Stimulated activated CD4-positive, alpha-beta T cell treated with anti-CD3 and anti-CD28 coated beads, Interleukin-1b, Interleukin-23, amount 100 ng/mL, for 4 hours (primary cell): Measurements from ENCODE around the gene INSR.

Source experiments
- DNase-seq, 2 donors: peaks; one replicate each; pipeline ENCODE4 v3.0.0-alpha.2; 2020; ENCODE audit warnings: low read depth in 2 of 2

Gene INSR

DNA sequence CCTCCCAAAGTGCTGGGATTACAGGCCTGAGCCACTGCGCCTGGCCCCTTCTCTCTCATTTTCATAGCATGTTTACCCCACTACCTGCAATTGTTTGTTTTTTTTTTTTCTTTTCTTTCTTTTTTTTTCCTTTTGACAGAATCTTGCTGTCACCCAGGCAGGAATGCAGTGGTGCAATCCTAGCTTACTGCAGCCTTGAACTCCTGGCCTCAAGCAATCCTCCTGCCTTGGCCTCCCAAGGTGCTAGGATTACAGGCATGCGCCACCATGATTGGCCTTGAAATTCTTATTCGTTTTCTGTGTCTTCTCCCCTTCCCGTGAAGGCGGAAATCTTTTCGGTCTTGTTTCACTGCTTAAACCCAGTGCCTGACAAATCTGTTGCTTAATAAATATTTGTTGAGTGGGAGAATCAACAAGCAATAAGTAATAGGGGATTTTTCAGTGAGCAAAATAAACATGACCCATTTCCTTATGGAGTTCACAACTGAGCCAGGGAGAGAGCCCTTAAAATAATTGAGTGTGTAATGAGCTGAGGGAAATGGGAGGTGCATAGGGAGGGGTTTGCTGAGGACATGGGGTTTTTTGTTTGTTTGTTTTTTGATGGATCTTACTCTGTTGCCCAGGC is 1.8 kb upstream of the INSR start:
- no peak for DNase-seq

DNA sequence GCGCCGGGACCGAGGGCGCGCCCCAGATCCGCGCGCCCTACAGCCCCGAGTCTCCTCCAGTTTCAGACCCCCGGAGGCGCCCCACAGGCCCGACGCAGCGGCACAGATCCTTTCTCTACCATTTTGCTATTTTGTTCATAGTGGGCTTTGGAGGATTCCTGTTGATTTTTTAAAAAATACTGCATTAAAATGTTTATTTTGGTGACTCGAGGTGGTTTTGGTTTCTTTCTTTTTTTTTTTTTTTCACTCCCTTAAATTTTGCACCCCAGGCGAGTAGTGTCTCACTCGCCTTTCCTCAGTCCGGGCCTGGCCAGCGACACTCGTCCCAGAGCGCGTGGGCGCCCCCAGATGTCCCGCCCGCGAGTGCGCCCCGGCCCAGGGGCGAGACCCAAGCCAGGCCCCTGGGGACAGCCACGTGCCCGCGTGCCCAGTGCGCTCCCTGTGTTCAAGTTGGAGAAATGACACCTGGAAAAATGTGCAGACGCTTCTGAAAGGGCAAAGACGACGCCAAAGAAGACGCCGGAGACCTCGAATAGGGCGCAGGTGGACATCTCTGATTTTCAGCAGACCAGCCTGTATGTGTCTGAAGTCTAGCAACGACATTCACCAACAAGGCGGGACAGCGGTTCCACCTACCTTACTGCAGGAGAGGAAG is 471 bp upstream of the INSR start:
- no peak for DNase-seq

DNA sequence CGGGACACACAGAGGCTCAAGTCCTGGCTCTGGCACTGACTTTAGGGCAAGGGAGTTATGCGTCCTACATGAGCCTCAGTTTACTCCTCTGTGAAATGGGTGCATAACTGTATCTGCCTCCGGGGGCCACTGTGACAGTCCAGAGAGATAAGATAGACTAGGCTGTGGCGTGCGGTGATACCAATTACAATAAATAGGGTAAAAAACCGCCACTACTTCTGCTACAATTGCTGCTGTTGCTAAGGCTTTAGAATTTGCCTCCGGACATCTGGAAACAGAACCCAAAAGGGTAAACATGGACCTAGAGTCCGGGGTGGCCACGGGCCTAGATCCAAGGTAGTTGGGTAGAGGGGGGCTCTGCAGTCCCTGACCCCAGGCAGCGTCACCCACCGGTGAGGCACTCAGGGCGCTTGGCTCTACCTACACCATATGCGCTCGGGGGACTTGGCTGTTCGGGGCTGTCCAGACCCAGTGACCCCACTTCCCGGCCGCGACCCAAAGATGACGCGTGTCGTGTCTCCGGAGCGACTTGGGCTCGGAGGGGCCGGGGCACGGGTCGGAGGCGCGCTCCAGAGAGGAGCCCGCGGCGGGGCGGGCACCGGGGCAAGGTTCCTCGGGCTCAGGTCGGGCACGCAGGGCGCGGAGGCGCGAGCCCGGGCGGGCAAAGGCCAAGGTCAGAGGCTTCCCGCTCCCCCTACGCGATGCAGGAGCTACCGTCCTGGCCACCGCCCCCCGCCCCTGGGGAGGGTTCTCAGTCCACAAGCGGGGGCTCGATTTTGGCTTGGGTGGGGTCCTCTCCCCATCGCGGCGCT is 1.1 kb downstream of the INSR start:
- DNase-seq = no peak

DNA sequence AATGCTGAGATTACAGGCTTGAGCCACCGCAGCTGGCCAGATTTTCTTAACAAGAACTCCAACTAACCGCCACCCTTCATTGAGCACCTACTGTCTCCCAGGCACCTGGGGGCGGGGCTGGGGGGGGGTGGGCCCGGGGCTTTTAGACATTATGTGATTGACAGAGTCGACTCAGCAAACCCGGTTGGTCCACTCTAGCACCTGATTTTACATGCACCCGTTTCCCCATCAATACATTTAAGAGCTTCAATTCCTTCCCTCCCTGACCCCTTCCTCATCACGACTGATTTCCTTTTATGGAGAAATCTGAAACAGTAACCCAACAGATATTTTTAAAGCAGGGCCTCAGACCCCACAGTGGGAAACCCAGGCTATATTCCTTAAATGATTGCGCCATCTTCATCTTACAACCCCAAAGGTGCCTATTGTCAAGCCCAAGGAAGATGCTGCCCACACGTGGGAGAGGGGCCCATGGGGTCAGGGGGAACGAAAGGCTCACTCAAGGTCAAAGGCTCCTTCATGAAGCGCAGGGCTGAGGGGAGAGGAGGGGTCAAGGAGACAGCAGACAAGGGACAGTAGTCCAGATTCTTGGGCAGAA is 1.8 kb downstream of the INSR start:
- no peak for DNase-seq

DNA sequence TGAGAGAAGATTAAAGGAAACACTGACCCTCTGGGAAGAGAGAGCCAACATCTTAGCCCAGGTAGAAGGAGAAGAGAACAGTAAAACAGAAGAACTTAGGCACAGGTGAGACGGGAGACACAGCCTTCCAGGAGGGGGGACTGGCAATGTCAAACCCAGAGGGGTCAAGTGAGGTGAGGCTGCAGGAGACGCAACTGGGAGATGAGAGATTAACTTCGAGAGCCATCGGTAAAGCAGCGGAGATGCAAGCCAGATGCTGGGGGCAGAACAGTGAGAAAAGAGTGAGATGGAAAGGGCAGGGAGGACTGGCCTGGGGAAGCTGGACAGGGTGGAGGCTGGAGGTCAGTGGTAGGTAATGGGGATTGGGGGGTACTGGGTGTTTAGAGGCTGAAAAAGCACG is 5.2 kb downstream of the INSR start:
- no peak for DNase-seq

DNA sequence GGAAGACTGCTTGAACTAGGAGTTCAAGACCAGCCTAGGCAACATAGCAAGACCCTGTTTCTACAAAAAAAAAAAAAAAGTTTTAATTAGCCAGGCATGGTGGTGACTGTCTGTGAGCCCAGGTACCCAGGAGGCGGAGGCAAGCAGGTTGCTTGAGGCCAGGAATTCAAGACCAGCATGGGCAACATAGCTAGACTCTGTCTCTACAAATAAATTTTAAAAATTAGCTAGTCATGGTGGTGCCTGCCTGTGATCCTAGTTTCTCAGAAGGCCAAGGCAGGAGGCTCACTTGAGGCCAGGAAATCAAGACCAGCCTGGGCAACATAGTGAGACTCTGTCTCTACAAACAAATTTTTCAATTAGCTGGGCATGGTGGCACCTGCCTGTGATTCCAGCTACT is 6.1 kb downstream of the INSR start:
- no peak for DNase-seq

DNA sequence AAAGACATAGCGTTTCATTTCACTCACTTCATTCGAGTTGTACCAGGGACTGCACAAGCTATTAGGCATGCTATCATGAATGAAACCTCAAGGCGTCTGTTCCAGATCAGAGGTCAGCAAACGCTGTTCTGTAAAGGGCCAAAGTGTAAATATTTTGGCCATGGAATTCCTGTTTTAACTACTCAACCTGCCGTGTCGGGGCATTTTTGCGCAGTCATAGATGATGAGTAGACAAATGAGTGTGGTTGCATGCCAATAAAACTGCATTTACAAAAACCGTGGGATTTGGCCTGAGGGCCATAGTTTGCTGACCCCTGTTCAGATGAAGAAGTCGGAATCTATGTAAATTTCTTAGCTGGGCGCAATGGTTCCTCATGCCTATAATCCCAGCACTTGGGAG is 6.5 kb downstream of the INSR start:
- DNase-seq = no peak

DNA sequence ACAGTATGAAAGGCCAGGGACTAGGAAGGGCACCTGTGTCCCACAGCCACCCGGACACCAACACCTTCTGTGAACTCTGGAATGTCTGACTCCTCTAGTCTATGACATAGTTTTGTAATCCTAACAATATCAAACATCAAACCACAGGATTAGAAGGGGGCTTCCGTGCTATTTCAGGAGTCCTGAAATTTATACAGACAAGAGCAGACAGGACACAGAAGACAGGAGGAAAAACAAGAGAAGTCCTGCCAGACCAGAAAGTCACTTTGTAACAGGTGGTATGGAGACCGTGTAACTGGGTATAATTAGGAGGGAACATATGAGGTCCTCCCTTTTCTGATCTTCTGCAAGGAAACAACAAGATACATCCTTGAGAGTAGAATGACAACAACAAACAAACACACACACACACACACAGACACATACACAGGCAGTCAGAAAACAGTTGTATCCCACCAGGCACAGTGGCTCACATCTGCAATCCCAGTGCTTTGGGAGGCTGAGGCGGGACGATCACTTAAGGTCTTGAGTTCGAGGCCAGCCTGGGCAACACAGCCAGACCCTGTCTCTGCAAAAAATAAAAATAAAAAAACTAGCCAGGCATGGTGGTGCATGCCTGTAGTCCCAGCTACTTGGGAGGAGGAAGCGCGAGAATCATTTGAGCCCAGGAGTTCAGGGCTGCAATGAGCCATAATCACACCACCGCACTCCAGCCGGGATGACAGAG is 13.1 kb downstream of the INSR start:
- DNase-seq = no peak

DNA sequence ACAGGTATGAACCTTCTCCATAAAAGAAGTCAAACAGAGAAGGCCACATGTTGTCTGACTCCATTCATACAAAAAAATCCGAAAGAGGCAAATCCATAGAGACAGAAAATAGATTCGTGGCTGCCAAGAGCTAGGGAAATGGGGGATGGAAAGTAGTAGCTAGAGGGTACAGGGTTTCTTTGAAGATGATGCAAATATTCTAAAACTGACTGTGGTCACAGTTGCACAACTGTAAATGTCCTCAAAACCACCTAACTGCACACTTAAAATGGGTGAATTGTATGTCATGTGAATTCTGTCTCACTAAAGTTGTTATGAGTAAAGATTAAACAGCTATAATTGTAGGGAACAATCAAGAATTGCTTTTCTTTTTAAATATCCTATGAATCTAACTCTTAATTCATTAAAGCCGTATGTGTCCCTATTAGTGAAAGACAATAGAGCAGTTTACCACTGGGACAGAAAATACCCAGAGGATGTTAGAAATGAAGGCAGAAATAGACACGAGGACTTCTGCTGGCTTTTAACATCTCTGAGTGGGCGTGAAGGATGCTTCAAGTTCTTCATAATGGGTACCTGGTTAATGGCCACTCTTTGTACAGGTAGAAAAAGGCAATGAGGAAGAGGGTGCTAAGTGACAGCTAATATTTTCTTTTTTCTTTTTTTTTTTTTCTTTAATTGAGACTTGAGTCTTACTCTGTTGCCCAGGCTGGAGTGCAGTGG is 21.2 kb downstream of the INSR start:
- no peak for DNase-seq

DNA sequence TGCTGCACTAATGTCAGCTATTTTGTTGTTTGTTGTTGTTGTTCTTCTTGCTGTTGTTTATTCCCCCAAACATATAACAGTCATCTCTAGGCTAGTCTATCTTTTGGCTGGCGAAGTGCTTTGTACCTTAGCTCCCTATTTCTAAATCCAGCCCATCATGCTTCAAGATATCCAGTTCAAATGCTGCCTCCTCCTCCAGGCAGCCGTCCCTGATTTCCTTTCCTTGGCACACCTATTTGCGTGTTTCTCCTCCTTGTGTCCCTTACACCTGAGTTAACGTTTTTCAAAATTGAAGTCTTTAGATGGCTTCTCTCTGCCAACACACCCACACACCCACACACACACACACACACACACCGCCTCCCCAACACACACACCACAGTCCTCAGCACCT is 25.5 kb downstream of the INSR start:
- no peak for DNase-seq

DNA sequence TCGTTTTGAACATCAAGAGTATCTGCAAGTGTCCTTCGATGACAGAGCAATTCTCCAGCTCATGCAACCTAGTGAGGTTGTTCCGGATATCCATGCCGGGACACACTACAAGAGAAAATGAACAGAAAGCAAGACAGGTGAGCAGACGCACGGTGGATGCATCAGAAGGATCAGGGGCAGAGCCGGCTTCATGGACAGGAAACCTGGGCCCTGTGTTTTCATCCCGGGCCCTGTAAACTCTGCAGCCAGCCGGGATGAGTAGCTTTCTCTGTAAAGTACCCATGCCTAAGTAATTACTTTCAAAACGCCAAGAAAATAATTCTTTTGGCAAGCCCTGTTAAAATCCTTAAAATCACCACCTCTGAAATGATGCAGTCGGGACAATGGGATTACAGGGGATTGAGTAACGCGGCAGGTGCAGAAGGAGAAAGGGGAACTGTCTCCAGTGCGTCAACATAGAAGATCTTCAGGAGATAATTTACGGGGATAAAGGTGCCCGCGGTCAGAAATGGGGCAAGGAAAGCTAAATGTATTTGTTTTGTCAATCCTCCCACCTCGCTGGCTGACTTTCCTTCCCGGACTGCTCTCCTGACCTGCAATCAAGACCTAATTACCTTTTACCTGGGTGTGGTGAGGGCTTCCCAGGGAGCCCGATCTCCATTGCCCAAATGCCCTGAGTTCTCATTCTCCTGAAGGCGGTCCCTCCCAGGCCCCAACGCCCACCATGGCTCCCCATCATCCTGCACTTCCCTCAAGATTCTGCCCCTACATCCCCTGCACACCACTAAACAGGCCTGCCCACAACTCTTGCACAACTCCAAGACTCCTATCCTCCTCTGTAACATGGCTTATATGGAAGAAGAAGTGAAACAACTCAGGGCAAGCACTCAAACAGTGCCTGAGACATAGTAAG is 26.2 kb downstream of the INSR start:
- no peak for DNase-seq

DNA sequence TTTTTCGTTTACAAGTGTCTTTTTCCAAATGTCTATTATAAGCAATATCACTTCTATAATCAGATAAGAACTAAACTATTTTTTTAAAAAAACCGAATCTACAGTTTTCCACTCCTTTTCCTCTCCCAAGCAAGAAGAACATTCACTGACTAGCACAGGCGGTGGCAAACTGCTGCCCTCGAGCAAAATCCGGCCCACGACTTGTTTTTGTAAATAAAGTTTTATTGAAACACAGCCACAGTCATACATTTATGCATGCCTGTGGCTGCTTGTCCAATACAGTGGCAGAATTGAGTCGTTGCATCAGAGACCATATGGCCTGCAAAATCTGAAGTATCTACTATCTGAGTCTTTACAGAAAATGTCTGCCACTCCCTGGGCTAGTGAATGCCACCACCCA is 27.4 kb downstream of the INSR start:
- DNase-seq = no peak

DNA sequence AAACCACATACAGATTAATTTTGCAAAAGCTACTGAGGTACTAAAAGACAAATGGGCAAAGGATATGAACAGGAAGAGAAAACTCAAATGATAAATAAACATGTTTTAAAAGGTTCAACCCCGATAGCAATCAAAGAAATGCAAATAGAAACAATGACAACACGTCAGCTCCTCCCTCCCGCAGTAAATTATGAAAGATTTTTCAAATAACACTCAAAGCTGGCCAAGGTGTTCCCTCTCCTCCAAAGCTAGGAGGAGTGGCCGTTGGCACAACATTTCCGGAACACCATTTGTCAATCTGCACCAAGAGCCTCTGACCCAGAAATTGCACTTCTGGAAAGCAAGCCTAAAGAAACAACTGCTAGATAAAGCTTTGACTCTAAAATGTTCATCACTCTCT is 28.3 kb downstream of the INSR start:
- DNase-seq = no peak

DNA sequence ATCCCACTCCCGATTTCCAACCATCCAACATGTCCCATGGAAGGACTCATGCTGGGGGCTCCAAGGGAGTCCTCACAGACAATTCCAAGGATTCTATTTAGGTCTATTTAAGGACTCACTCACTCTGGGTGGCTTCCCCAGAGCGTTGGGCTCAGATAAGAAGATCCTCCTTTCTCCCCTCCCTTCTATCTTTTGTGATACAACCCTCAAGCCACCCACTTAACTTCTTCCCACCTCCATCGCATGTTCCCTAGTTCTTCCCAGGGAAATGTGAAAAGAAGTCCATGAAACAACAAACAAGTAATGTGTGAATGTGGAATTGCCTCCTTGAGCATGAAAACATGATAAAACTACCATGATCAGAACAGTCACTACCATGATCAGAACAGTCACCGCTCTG is 29.4 kb downstream of the INSR start:
- no peak for DNase-seq

DNA sequence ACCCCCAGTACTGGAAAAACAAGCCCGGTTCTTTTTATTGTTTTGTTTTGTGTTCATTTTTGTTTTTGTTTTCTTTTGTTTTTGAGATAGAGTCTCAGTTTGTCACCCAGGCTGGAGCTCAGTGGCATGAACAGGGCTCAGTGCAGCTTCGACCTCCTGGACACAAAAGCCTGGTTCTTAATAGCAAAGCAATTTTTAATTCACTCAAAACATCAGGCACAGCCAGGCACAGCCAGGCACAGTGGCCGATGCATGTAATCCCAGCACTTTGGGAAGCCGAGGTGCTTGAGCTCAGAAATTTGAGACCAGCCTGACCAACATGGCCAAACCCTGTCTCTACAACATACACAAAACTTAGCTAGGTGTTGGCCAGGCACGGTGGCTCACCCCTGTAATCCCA is 30.7 kb downstream of the INSR start:
- no peak for DNase-seq

DNA sequence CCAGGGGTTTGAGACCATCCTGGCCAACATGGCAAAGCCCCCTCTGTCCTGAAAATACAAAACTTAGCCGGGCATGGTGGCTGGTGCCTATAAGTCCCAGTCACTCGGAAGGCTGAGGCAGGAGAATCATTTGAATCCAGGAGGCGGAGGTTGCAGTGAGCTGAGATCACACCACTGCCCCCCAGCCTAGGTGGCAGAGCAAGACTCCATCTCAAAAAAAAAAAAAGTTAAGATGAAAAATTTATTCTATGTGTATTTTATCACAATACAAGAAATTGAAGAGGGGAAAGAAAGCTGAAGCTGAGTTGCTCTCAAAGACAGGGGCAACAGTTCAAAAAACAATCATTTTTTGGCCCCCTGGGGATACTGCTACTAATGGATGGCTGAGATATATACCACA is 31.1 kb downstream of the INSR start:
- no peak for DNase-seq

DNA sequence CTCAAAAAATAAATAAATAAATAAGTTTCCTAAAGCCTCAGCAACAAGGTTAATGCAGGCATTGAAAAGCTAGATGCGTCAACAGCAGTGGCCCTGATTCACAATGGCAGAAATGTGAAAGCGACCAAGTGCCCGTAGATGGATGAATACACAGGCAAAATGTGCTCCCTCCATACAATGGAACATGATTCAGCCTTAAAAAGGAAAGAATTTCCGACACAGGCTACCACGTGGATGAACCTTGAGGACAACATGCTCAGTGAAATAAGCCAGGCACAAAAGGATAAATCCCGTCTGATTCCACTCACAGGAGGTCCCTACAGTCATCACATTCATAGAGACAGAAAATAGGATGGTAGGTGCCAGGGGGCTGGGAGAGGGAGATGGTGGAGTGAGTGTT is 31.7 kb downstream of the INSR start:
- no peak for DNase-seq

DNA sequence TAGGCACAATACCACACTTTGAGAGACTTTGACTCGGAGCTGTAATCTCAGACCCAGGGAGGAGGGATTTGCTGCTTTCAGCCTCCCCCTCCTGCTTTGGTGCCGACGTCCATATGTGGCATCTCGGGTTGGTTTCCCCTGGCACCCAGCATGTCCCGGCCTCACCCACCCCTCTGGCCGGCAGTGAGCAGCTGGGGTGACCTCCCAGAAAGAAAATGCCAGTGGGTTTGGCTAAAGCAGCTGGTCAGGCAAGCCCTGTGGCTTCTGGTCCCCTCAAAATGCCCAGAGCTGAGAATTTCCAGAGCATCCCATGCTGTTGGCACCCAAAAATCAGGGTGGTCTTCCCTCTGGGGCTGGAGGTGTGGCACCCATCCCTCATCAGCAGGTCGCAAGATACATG is 34.1 kb downstream of the INSR start:
- DNase-seq = no peak

DNA sequence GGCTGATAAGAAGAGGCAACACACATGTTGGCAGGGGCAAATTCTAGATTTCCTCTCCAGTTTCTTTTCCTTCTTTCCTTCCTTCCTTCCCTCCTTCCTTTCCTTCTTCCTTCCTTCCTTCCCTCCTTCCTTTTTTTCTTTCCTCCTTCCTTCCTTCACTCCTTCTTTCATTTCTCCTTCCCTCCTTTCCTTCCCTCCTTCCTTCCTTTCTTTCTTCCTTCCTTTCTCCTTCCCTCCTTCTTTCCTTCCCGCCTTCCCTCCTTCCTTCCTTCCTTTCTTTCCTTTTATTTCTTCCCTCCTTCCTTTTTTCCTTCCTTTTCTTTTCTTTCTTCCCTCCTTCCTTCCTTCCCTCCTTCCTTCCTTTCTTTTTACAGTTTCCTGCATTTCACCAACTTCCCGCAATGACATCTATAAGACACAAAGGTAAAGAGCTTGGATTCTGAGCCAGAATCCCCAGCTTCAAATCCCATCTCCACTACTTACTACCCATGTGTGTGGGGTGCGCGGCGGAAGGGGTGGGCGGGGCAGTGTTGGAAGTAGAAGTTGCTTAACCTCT is 35.3 kb downstream of the INSR start:
- no peak for DNase-seq
